GM12873 (cell line): Measurements from ENCODE around the gene LRRTM1.
A peak's percentile ranks its signal among the peaks of the same experiment; 100 is the strongest.

ENCODE experiments used
- CTCF ChIP-seq: IDR thresholded peaks from 2 replicates; pipeline ENCODE4 v1.5.1; 2012; ENCODE audit warnings: low read depth, mild to moderate bottlenecking, moderate library complexity, low read length, control low read depth; ENCODE audit not compliant: insufficient read depth; ENCODE audit errors: missing control alignments

The LRRTM1 gene

GRCh38 chr2:80257450-80257849 is 47.1 kb downstream of the LRRTM1 start:
- no peak for TF ChIP-seq CTCF

GRCh38 chr2:80256782-80257167 is 47.8 kb downstream of the LRRTM1 start:
- no peak for TF ChIP-seq CTCF

- TF ChIP-seq CTCF = peak; percentile 30
Observed at GRCh38 chr2:80255918-80256781, 48.4 kb downstream of the LRRTM1 start.

- no peak for TF ChIP-seq CTCF
Observed at GRCh38 chr2:80252294-80252986, 52.1 kb downstream of the LRRTM1 start.
